GM21360 (cell line): ENCODE measurements around the gene BCKDHA.
"Not testable (repeated sequence)": the region's sequence is repeated elsewhere in the genome, so short reads cannot be mapped to it uniquely, and the experiment has no call there.

Source experiments
- ATAC-seq: cut with Tn5 transposase; IDR thresholded peaks from one replicate; pipeline ENCODE4 v1.9.1; 2021; ENCODE audit warnings: mild to moderate bottlenecking, moderate library complexity; ENCODE audit not compliant: unreplicated experiment

Gene BCKDHA

GRCh38 chr19:41424335-41425173 is 26.9 kb downstream of the BCKDHA start:
- ATAC-seq: no peak

DNA sequence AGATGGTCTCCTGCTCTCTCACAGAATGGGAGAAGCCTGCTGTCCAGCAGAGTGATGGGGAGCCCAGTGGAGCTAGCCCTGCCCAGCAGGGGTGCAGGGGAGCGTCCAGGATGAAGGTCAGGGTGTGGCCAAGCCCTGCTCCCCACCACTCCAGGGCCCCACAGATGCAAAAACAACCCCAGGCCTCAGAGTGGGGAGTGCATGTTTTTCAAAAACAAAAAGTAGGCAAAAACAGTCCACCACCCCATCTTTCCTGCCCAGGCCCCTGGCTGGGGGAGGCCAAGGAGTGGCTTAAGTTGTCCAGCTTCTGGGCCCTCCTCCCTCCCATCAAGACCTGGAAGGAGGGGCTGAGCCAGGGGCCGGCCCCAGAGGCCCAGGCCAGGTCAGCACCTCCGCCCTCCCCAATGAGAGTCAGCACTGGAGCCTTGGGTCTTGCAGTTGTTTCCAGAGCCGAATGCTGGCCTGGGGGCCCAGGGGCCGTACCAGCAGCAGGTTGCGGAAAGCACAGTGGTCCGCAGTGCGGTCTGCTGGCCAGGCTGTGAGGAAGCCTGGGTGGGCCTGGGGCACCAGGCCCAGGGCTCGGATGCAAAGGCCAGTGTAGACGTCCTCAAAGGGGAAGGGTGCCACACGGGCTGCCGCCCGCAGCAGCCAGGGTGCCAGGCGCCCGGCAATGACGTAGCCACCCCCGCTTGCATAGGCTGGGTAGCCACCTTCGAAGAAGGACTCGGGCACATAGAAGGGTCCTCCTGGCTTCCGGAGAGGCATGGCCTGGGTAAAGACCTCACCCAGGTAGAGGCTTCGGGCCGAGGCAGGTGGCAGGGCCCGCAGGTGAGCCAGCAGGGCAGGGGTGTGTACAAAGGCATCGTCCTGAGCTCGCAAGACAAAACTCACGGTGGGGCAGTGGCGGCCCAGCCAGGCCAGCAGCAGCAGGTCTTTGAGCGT is 27.8 kb downstream of the BCKDHA start:
- ATAC-seq: no peak

DNA sequence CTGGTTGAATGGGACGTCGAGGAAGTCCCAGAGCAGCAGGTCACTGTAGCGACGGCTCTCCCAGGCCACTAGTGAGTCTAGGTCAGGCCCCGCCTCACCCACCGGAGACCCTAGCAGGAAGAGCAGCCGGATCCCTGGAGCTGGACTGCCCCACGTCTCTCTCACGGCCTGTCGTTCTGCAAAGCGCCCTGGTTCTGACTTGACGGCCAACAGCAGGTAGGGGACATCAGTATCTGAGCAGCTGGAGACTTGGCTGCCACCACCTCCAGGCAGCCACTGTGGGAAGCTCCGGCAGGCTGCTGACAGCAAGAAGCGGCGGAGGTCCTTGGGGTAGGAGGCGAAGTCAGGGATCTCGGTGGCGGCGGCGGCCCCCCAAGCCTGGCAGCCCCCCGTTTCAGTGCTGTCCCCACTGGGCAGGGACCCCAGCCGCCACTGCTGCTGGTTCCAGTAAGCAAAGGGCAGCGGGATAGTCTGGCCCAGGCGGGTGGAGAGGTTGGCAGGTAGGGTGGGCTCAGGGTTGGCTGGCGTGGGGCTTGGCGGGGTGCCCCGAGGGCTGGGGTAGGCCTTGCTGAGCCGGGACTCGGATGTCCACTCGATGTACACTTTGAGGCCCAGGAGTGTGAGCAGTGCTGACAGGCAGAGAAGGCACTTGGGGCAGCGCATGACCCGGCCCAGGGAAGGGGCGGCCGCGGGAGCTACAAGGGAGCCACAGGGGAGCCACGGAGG is 28.7 kb downstream of the BCKDHA start:
- no peak for ATAC-seq

DNA sequence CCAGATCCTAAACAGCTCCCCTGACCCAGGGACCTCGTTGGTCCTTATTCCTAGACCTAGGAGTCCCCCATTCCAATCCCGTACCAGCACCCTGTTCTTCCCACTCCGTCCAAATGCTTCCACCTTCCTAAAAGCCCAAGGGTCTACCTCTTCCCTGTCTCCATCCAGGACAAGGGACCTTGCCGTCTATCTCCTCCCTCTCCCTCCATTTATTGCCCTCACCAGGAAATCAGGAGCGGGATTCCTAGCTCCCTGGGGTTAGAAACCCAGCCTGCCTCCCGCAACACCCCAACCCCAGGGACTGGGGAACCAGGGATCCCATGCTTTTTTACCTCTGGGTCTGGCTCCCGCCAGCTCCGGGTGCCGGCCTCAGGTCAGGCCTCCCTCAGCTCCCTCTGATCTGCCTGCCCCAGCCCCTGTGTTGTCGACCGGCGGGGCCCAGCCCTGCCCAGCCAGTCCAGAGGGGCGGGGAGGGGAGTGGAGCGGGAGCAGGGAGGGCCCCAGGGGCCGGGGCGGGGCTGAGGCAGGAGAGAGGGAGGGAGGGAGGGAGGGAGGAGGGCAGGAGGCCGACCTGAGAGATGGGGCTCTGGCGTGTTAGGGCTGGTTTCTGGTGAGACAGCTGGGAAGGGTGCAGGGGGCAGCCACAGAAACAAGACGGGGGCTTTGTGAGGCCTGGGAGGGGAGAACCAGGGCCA is 29.5 kb downstream of the BCKDHA start, which contains the start of gene B3GNT8:
Gene B3GNT8 (minus strand): TSS at position 423 of the 695 bp plus-strand sequence. CDS start 596 bp downstream, outside the sequence.
- no peak for ATAC-seq

DNA sequence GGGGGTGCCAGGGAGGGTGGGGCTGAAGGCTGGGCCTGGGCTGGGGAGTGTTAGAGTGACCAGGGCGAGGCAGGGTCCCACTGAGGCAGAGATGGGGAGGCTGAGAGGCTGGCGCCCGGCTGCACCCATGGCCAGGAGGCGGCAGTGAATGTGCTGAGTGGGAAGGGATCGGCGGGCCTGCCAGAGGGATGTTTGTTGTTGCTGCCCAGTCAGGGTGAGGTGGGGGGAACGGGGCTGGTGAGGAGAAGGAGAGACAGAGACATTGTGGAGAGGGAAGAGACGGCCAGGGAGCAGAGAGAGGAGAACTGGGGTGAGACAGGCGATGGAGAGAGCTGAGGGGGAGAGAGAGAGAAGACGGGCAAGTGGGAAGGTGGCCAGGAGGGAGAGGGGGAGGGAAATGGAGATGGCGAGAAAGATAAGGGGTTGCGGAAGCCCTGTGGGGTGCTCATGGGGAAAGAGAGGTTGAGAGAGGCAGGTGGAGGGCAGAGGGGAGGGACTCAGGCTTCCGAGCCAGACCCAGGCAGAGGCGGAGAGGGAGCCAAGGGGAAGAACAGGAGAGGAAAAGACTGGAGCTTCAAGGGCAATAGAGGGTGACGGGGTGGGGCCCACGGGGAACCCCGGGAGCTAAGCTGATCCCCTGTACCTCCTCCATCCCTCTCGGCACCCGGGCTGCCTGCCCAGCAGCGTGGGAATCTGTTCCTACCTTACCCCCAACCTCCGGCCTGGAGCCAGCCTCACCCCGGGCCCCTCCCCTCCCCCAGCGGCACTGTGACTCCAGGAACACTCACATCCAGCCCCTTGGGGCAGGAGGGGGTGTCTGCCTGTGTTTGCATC is 30.2 kb downstream of the BCKDHA start:
- ATAC-seq: no peak

- ATAC-seq: no peak
Observed at GRCh38 chr19:41428481-41428859, 30.9 kb downstream of the BCKDHA start.

DNA sequence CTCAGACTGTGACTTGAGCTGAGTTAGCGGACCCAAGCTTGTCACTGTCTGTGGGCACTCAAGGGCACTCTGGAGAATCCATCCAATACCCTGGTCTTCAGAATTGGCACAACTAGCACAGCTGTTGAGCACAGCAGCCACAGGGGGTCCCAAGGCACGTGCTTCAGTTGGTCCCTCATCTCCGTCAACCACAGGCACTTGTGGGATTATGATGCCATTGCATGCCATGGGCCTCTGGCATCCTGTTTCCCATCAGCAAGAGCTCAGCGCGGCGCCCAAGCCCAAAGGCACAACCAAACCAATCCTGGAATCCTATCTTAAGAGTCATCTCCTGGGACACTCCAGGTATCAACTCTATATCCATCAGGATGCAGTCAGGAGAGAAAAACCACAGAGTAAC is 33.3 kb downstream of the BCKDHA start:
- no peak for ATAC-seq

DNA sequence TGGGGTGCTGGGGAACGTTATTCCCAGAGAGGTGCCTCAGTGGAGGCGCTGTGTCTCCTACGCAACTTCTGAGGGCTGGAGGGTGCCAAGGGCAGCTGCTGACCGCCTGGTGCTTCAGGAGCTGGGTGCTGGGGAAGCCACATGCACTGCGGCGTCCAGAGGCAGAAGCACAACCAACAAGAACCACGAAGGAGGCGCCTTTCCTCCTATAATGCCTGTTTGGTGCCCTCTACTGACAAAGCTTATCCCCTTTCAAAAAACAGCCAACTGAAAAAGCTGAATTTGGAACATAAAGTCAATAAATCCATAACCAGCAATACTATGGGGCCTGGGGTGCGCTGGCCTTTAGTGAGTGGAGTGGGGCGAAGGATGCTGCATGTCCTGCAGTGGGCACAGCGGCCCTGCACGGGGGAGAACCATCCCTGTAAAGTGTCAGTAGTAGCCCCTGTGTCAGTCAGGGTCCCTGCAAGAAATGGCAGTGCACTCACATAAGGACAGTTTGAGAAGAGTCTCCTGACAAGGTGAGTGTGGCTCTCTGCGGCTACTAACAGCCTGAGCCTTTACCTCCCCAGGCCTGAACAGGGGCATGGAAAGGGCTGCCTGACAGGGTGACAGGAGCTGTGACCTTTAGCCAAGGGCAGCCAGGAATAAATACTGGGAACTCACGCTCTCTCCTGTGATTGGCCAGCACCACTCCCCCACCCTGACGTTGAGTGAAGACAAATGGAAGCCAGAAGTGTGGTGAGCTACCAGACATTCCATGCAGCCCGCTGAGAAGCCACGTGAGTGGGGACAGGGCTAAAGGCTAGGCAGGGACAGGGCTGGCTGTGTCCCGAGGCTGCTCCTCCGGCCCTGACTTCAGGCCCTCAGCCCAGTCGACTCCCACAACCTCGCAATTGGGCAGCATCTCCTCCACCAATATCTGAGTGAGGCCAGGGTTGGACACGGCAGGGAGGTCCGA is 34.1 kb downstream of the BCKDHA start:
- ATAC-seq: no peak

GRCh38 chr19:41433171-41433570 is 35.6 kb downstream of the BCKDHA start:
- no peak for ATAC-seq

- no peak for ATAC-seq
Observed at GRCh38 chr19:41434450-41434849, 36.8 kb downstream of the BCKDHA start.

DNA sequence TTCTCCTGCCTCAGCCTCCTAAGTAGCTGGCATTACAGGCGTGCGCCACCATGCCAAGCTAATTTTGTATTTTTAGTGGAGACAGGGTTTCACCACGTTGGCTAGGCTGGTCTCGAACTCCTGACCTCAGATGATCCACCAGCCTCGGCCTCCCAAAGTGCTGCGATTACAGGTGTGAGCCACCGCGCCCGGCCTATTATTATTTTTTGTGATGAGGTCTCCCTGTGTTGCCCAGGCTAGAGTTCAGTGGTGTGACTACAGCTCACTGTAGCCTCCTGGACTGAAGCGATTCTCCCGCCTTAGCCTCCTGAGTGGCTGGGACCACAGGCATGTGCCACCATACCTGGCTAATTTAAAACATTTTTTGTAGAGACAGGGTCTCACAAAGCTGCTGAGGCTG is 37.8 kb downstream of the BCKDHA start:
- not testable (repeated sequence) for ATAC-seq

- no peak for ATAC-seq
Observed at GRCh38 chr19:41435936-41436673, 38.5 kb downstream of the BCKDHA start.

DNA sequence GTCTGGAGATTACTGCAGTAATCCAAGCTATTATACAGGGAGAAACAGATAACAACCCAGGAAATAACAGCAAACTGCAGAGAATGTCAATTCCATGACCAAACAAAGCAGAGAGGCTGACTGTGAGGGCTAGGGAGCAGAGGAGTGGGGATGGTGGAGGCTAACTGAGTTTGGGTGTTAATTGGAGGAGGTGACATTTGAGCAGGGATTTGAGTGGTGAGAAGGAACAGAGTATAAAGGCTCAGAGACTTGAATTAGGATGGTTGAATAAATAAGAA is 39.0 kb downstream of the BCKDHA start:
- ATAC-seq: no peak

DNA sequence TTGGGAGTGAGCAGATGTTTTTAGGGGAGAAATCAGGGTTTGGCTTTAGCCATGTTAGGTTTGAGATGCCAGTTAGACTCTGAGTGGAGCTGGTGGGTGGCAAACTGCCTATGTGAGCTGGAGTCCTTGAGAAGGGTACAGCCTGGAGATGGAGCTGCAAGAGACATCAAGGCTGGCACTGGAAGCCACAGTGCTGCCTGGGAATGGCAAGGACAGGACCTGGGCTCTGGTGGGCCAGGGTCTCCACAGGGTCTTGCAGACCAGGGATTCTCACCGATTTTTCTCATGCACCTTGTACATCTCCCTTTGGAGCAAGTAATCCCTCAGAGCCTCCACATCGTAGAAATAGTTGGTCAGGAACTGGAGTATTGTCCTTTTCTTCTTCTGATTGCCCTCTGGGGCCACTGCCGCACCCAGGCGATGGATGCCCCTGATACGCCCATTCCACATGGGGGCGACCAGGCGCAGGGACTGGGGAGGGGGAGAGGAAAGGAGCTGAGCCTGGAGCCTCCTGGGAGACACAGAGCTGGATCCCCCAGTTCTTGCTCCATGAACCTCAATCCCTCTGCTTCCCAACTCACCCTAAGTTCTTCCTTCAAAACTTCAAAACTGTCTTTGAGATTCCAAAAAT is 40.4 kb downstream of the BCKDHA start:
- no peak for ATAC-seq

DNA sequence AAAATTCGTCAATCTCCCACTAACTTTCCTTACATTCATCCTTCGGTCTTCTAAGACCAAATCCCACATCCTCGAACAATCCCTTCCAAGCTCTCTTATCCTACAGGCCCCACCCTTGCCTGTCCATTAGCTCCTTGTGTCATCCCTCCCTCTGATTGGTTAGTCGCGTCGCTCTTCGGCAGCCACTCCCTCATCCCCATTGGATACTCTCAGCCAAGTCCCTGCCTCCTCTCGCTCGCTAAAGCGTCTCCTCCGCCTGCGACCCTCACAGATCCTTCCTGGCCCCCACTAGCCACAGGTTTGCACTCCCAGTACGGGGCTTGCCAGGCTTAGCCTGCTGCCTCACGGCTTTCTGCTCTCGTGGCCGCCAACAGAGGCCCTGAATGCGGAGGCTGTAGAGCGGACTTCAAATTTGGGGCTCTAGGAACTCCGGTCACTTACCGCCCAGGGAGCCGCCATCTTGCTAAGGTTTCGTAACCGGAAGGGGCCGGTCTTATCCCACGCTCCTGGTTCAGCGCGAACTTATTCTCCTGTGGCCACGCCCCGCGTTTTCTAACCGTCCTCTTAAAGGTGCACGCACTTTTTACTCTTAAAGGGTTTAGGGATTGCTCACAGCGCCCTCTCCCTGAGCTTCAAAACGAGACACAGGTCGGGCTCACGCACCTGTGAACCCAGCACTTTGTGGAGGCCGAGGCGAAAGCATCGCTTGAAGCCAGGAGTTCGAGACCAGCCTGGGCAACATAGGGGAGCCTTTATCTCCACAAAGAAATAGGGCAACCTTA is 42.0 kb downstream of the BCKDHA start, which contains the start of gene DMAC2:
Gene DMAC2 (minus strand): TSS at position 472 of the 782 bp plus-strand sequence. CDS start 13 bp downstream, at position 459.
- peak; percentile 82 for ATAC-seq

GRCh38 chr19:41441321-41441945 is 43.8 kb downstream of the BCKDHA start:
- no peak for ATAC-seq
